ENCODE measurements around the gene SHE.

The SHE gene

DNA sequence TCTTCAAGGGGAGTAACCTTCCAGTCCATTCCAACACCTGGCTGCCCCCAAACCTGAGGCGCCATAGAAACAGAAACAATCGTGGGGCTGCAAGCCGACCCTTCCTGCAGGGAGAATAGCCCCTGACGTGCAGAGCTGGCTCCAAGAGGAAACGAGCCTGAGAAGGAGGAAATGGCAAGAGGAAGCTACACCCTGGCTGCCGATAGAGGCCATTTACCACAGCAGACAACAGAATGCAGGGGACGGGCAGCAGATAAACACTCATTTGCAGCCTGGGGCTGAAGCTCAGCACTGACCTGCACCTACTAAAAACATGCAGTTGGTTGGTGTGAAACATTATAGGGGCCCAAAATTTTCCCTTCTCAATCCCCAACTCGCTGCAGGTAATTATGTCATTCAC lies 8.9 kb downstream of the SHE start:
- TF ChIP-seq EZH2phosphoT487 (IDR thresholded peaks at IDR 0.05; ENCODE audit: low read length) = no peak
- TF ChIP-seq, protein P1, sequence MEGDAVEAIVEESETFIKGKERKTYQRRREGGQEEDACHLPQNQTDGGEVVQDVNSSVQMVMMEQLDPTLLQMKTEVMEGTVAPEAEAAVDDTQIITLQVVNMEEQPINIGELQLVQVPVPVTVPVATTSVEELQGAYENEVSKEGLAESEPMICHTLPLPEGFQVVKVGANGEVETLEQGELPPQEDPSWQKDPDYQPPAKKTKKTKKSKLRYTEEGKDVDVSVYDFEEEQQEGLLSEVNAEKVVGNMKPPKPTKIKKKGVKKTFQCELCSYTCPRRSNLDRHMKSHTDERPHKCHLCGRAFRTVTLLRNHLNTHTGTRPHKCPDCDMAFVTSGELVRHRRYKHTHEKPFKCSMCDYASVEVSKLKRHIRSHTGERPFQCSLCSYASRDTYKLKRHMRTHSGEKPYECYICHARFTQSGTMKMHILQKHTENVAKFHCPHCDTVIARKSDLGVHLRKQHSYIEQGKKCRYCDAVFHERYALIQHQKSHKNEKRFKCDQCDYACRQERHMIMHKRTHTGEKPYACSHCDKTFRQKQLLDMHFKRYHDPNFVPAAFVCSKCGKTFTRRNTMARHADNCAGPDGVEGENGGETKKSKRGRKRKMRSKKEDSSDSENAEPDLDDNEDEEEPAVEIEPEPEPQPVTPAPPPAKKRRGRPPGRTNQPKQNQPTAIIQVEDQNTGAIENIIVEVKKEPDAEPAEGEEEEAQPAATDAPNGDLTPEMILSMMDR (IDR thresholded peaks at IDR 0.05; ENCODE audit: low read length) = no peak
- TF ChIP-seq EZH2 (optimal IDR thresholded peaks at IDR 0.05; ENCODE audit: low read depth, low read length) = no peak
- Histone ChIP-seq H4K20me1 (ENCODE audit: insufficient read depth, low read length) (no peaks in the 10 kb centered on the region), H3K27me3 (replicated peaks; ENCODE audit: insufficient read depth, low read length) (no peaks in the 10 kb centered on the region), H3F3A (ENCODE audit: insufficient read depth, low read length) (peaks cover 11% of the 10 kb centered on the region; the same call in 1 of the 2 replicates), H2AFZ (ENCODE audit: low read length) (peak overlapping the region; percentile 39), H3K27ac (ENCODE audit: low read length) (no peak overlapping the region), H3K9ac (ENCODE audit: low read length) (no peak overlapping the region), H3K79me2 (ENCODE audit: low read length) (no peaks in the 10 kb centered on the region), H3K36me3 (replicated peaks; ENCODE audit: insufficient read depth, low read length) (no peaks in the 10 kb centered on the region), H3K9me2 (replicated peaks; ENCODE audit: insufficient read depth, low read length) (no peaks in the 10 kb centered on the region), H3K4me1 (ENCODE audit: low read length) (peaks cover 21% of the 10 kb centered on the region), H3K4me3 (ENCODE audit: low read length) (no peak overlapping the region), H3K4me2 (ENCODE audit: low read depth, low read length) (peak overlapping the region; percentile 9; the same call in 1 of the 2 replicates), H3K9me3 (replicated peaks; ENCODE audit: insufficient read depth, low read length) (no peaks in the 10 kb centered on the region)
- peak; percentile 27 for DNase-seq

DNA sequence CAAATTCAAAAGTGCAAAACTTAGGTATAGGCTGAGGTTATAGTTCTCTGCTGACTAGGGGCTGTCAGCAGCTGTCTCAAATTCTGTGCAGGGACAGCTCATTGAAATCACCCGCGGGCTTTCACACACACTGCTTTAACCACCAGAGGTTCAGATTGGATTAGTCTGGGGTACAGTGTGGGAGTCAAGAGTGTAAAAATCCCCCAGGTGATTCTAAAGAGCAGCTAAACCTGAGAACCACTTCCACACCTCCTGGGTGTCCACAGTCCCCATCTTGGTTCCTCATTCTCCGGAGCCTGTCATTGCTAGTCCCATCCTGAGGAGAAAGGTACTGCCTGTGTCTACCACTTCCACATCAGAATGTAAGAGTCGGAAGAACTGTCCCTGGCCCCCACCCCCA lies 10.1 kb downstream of the SHE start:
- no peak overlapping the region for H3K9ac ChIP-seq (ENCODE audit: low read length)
- H3K9me2 ChIP-seq (replicated peaks; ENCODE audit: insufficient read depth, low read length) = no peaks in the 10 kb centered on the region
- no peak overlapping the region for H3K4me3 ChIP-seq (ENCODE audit: low read length)
- TF ChIP-seq EZH2phosphoT487 (IDR thresholded peaks at IDR 0.05; ENCODE audit: low read length) = no peak
- TF ChIP-seq, protein P1 (IDR thresholded peaks at IDR 0.05; ENCODE audit: low read length) = no peak
- no peak for TF ChIP-seq EZH2 (optimal IDR thresholded peaks at IDR 0.05; ENCODE audit: low read depth, low read length)
- no peaks in the 10 kb centered on the region for H3K79me2 ChIP-seq (ENCODE audit: low read length)
- H3K4me2 ChIP-seq (ENCODE audit: low read depth, low read length) = no peak overlapping the region
- no peak for DNase-seq
- no peaks in the 10 kb centered on the region for H3K36me3 ChIP-seq (replicated peaks; ENCODE audit: insufficient read depth, low read length)
- no peaks in the 10 kb centered on the region for H4K20me1 ChIP-seq (ENCODE audit: insufficient read depth, low read length)
- H3K4me1 ChIP-seq (ENCODE audit: low read length) = peaks cover 20% of the 10 kb centered on the region
- H3K27me3 ChIP-seq (replicated peaks; ENCODE audit: insufficient read depth, low read length) = no peaks in the 10 kb centered on the region
- H3K27ac ChIP-seq (ENCODE audit: low read length) = no peak overlapping the region
- H3K9me3 ChIP-seq (replicated peaks; ENCODE audit: insufficient read depth, low read length) = no peaks in the 10 kb centered on the region
- H3F3A ChIP-seq (ENCODE audit: insufficient read depth, low read length) = peaks cover 7% of the 10 kb centered on the region; the same call in 1 of the 2 replicates
- H2AFZ ChIP-seq (ENCODE audit: low read length) = no peak overlapping the region

DNA sequence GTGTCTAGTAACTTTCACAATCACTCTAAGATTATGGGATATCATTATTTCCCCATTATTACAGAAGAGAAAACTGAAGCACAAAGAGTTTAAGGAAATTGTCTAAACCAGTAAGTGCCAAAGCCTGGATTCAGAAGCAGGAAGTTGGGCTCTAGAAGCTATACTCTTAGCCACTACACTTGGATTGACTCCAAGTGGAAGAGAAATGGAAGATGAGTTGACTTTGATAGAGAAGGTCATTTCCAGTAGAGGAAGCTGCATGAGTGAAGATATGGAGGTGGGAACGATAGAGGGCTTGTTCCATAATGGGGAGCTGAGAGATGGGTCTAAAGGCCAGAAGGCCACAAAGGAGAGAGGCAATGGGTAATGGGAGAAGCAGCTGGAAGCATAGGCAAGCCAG lies 11.9 kb downstream of the SHE start:
- Histone ChIP-seq H3K79me2 (ENCODE audit: low read length) (no peaks in the 10 kb centered on the region), H3K4me1 (ENCODE audit: low read length) (peaks cover 10% of the 10 kb centered on the region; the same call in 1 of the 2 replicates), H3K27me3 (replicated peaks; ENCODE audit: insufficient read depth, low read length) (no peaks in the 10 kb centered on the region), H3K36me3 (replicated peaks; ENCODE audit: insufficient read depth, low read length) (no peaks in the 10 kb centered on the region), H3K4me2 (ENCODE audit: low read depth, low read length) (no peak overlapping the region), H3K27ac (ENCODE audit: low read length) (no peak overlapping the region), H2AFZ (ENCODE audit: low read length) (no peak overlapping the region), H4K20me1 (ENCODE audit: insufficient read depth, low read length) (no peaks in the 10 kb centered on the region), H3K9me2 (replicated peaks; ENCODE audit: insufficient read depth, low read length) (no peaks in the 10 kb centered on the region), H3K9ac (ENCODE audit: low read length) (no peak overlapping the region), H3K4me3 (ENCODE audit: low read length) (no peak overlapping the region), H3K9me3 (replicated peaks; ENCODE audit: insufficient read depth, low read length) (no peaks in the 10 kb centered on the region), H3F3A (ENCODE audit: insufficient read depth, low read length) (no peaks in the 10 kb centered on the region)
- TF ChIP-seq EZH2 (optimal IDR thresholded peaks at IDR 0.05; ENCODE audit: low read depth, low read length) (no peak), EZH2phosphoT487 (IDR thresholded peaks at IDR 0.05; ENCODE audit: low read length) (no peak)
- TF ChIP-seq, protein P1 (IDR thresholded peaks at IDR 0.05; ENCODE audit: low read length) = no peak
- no peak for DNase-seq
